GM18499 (cell line): Measurements from ENCODE around the gene ZNF423.

Source experiments
- ATAC-seq: cut with Tn5 transposase; IDR thresholded peaks from one replicate; pipeline ENCODE4 v1.9.1; 2021; ENCODE audit warnings: moderate number of reproducible peaks; ENCODE audit not compliant: insufficient read depth, unreplicated experiment

The ZNF423 gene

GRCh38 chr16:49474741-49475140 lies 381.2 kb downstream of the ZNF423 start:
- no peak for ATAC-seq

DNA sequence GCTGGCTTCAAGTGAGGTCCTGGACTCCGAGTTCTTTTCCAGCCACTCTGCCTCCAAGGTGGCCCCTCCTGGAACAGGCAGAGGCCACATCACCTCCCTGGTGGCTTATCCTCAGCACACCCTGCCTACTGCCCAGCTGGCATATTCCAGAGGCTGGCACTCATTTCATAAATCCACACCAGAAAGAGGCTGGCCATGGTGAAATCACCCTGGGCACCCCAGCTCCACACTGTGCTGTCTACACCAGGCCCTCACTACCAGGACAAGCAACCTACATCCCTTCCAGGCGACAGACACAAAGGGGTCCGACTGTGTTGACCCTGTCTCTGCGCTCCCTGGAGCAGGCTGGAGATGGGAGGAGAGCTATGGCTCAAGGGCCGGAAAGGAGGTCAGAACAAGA lies 382.1 kb downstream of the ZNF423 start:
- ATAC-seq = no peak

GRCh38 chr16:49473131-49473530 lies 382.8 kb downstream of the ZNF423 start:
- ATAC-seq = no peak

GRCh38 chr16:49472598-49472997 lies 383.3 kb downstream of the ZNF423 start:
- ATAC-seq = no peak

DNA sequence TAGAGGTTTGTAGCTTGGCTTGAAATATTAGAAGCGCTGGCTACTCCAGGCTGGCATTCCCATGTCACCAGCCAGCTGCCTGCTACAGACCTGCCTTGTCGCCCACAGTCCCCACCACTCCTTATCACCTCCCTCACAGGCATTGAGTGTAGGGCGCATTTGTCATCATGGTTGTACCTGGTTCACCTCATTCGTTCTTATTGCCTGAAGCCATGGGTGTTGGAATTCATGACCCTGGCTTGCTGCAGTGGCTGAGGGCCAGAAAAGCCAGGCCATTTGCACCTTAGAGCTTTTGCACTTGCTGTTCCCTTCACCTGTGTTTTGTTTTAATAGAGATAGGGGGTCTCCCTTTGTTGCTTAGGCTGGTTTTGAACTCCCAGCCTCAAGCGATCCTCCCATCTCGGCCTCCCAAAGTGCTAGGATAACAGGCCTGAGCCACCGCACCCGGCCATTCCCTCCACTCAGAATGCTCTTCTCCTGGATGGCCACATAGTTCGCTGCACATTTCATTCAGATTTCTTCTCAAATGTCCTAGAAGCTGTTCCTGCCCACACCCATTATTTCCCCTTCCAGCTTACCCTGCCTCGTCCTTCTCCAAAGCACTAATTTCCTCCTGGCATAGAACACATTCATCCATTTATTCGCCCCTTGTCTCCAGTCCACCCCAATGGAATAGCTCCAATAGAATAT lies 384.7 kb downstream of the ZNF423 start:
- no peak for ATAC-seq

DNA sequence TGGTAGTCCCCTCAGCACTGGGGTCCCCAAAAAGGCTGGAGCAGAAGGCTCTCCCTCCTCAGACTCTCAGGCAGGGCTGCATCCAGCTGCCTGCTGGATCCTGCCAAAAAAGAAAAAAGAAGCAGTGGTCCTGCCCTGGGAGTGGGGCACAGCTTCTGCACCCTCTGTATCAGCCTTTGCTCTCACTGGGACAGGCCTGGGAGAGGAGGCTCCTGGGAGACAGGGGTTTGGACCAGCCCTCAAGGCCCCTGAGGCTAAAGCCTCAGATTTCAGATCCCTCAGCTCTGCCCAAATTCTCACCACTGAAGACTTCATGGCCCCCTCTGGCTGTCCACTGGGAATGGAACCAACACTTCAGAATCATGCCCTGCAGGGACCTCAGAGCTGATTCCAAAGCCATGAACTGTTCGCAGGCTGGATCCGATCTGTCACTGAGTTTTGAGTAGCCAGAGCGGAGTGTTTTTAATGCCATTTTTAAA lies 385.4 kb downstream of the ZNF423 start:
- no peak for ATAC-seq

DNA sequence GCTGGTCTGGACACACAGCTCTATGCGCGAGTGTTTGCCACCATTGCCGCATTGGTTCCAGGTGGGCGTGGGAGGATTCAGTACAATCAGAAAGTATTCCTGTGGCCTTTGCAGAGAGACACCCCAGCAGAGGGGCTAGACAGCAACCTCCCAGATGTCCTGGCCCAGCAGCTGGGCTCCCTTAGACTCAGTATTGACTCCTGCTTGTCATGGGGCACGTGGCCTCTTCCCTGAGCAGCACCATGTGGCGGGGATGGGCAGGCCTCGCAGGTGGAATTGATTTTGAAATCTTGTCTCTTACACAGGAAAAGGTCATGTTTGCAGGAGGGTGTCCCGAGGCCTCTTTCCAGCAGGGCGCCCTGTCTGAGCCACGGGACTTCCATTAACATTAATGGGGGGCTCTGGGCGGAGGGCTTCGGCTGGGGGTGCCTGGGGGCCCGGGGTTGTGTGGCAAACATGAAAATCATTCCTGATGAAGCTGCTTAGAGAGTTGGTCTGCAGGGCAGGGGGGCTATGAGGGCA lies 385.9 kb downstream of the ZNF423 start:
- no peak for ATAC-seq

- no peak for ATAC-seq
Measured at GRCh38 chr16:49469311-49469670, 386.6 kb downstream of the ZNF423 start.

DNA sequence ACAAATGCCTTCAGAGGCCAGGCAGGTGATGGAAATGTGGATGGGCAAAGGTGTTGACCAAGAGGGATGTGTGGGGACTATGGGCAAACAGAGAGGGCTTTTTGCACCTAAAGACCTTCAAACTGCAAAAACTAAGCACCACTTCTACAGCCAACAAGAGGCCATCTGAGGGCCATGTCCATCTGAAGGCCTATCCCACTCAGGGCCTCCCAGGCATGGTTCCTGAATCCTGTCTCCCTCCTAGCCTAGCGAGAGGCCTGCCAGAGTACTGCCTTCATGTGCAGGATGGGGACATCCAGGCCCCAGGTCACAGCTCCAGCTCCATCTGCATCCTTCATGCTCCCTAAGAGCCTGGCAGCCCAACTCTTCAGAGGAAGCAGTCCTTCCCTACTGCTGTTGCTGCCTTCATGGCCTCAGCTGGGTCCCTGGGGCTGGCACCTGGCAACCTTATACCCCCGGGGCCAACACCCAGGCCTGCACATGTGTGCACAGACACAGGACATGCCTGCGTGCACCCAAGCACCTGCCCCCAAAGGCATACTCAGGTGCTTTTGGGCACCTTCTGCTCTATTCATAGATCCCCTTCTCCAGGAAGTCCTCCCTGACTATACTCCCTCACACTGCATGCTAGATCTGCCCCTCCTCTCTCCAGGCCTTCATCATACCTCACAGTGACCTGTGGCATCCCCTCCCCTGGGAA lies 387.2 kb downstream of the ZNF423 start:
- no peak for ATAC-seq

GRCh38 chr16:49467540-49468372 lies 388.2 kb downstream of the ZNF423 start:
- ATAC-seq = no peak

- no peak for ATAC-seq
Measured at GRCh38 chr16:49466881-49467280, 389.0 kb downstream of the ZNF423 start.

- no peak for ATAC-seq
Measured at GRCh38 chr16:49466529-49466831, 389.4 kb downstream of the ZNF423 start.

GRCh38 chr16:49465661-49466528 lies 390.0 kb downstream of the ZNF423 start:
- no peak for ATAC-seq

DNA sequence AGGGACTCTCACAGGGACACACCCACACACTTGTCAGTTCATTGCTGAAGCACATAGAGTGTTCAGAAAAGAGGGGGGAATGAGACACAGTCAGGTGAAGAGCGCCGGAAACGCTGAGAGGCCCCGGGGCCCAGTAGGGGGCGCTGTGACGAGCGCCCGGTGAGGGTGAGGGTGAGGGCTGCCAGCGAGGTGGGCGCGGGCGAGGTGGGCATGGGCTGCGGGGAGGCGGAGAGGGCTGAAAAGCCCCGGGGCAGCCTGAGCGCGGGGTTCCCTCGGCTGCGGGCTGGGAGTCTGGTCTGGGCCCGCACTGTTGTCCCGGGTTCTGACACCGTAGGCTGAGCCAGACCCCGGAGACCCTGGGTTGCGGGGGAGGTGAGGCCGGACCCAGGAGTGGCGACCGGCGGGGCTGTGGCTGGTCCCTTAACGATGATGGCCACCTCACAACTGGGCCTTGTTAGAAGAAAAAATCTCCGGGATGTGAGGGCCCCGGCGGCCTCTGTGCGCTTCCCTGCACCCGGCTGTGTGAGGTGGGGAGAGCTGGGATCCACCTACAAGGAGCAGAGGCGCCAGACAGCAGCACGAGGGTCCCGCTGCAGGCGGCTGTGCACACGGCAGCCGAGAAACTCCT lies 390.9 kb downstream of the ZNF423 start:
- ATAC-seq = no peak

GRCh38 chr16:49464093-49464492 lies 391.8 kb downstream of the ZNF423 start:
- ATAC-seq = no peak

DNA sequence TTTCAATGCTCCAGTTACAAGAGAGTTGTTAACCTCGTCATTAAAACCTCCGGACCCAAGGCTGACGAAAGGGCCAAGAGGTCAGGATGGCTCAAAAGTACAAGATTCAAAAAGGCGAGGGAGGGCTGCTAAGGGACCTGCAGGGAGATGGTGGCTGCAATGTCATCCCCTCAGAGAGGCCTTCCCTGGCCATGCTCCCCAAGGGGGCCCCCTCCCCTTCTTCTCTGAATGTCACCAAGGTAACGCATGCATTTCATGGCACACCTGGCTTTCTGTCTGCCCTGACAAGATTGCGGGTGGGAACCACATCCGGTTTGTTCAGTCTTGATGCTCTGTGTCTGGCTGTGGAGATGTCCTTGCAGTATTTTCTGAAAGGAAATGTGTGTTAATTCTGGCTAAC lies 392.4 kb downstream of the ZNF423 start:
- ATAC-seq = no peak

- ATAC-seq = no peak
Measured at GRCh38 chr16:49462989-49463371, 392.9 kb downstream of the ZNF423 start.

GRCh38 chr16:49462362-49462988 lies 393.4 kb downstream of the ZNF423 start:
- no peak for ATAC-seq

- no peak for ATAC-seq
Measured at GRCh38 chr16:49461517-49461951, 394.4 kb downstream of the ZNF423 start.
